ENCODE data around the gene PGAM1. TPM values are rescaled to one million over a fixed set of nuclear protein-coding genes. Genes with fewer than 3 reads are reported as not detected.
"Not testable (repeated sequence)": the region's sequence is repeated elsewhere in the genome, so short reads cannot be mapped to it uniquely, and the experiment has no call there.

Gene PGAM1
- total RNA-seq, 4 donors from 2014 or later = 94.5 to 216 (median 124) TPM

DNA sequence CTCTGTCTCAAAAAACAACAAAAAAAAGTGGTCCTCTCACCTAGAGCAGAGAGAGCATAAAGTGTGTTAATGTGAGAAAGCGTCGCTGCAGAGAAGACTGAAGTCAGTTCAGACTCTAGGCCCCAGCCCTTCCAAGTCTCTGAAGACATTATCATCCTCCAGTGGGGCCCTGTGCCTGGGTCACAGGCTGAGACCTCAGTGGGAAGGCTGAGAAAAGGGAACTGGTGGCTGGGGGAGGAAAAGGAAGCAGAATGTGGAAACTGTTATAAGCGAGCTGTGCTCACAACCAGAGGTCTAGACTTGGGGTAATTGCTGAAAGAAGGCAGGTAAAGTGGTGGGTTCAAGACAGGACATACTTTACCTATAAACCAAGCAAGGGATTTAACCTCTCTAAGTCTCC lies 19.9 kb upstream of the PGAM1 start:
- DNase-seq = no peak
- intact Hi-C loops (cut with DNase I; ENCODE audit: low total_unique reads) = no loop called here
- 80 to 81% methylated on average over 3 of the region's 3 CpGs for WGBS, 2 donors (ENCODE audit: low coverage in 1 of 2)
- H3K36me3 ChIP-seq = no peaks in the 10 kb centered on the region
- H3K4me1 ChIP-seq = peaks cover 0 to 20% (median 10%) of the 10 kb centered on the region in 4 donors
- H3K4me3 ChIP-seq = no peak overlapping the region
- TF ChIP-seq CTCF (IDR thresholded peaks at IDR 0.05) = no peak
- TF ChIP-seq EP300 (IDR thresholded peaks at IDR 0.05; ENCODE audit: low read depth) = no peak
- TF ChIP-seq POLR2A (IDR thresholded peaks at IDR 0.05) = no peak
- TF ChIP-seq POLR2AphosphoS5 (IDR thresholded peaks at IDR 0.05) = no peak
- H3K9me3 ChIP-seq = no peaks in the 10 kb centered on the region
- peak overlapping the region in 1 of 4 donors; percentile 22 for H3K27ac ChIP-seq
- H3K27me3 ChIP-seq = no peaks in the 10 kb centered on the region
- in situ Hi-C loops (cut with MboI; ENCODE audit: low pct_ligation_motif_present in 1 of 4, low pct_unique_long_range_greater_than_20kb in 1 of 4, low sequenced_read_pairs in 3 of 4) = no loop called here

DNA sequence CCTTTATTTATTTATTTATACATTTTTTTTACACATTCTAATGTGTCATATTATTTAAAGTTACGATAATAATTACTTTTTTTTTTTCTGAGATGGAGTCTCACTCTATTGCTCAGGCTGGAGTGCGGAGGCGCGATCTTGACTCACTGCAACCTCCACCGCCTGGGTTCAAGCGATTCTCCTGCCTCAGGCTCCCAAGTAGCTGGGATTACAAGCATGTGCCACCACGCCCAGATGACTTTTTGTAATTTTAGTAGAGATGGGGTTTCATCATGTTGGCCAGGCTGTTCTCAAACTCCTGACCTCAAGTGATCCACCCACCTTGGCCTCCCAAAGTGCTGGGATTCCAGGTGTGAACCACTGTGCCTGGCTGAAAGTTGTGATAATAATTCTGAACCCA lies 19.5 kb upstream of the PGAM1 start:
- DNase-seq; intact Hi-C loops (cut with DNase I; ENCODE audit: low total_unique reads); in situ Hi-C loops (cut with MboI; ENCODE audit: low pct_ligation_motif_present in 1 of 4, low pct_unique_long_range_greater_than_20kb in 1 of 4, low sequenced_read_pairs in 3 of 4); H3K9me3 ChIP-seq; H3K27me3 ChIP-seq; H3K36me3 ChIP-seq; H3K4me3 ChIP-seq: not testable (repeated sequence)
- Histone ChIP-seq H3K27ac (peak overlapping the region in 1 of 4 donors; percentile 22), H3K4me1 (peaks cover 0 to 18% (median 10%) of the 10 kb centered on the region in 4 donors)
- 94% methylated on average over 7 of the region's 7 CpGs; no CpG with 5 or more reads in 1 of the 2 donors for WGBS, 2 donors (ENCODE audit: low coverage in 1 of 2)

DNA sequence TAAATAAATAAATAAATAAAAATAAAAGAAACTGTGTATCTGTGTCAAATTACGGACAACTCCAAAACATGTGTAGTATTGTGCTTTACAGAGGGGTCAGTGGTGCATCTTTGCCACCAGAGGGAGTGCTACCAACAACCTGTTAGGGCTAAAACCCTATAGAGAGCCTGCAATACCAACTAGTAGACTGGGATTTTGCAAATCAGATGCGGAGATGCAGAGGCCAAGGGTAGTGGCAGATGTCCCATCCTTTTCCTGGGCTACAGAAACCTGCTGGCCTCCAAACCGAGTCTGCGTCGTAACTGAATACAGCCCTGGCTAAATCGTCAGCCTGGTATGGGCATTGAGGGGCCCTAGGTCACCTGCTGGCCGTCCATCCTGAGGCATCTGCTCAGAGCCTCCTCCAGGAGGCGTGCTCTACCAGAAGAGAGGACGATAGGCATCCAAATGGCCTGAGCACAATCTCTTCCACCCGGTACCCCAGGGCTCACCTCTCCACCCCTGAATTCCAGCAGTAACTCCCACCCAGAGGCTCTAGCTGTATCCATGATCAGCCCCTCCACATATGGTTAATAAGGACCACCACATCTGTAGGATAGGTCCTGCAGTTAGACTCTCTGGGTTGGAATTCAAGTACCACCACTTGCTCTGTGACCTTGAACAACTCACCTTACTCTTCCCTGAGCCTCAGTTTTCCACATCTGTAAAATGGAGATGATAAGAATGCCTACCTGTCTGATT lies 18.6 kb upstream of the PGAM1 start:
- H3K4me3 ChIP-seq = no peak overlapping the region
- H3K27ac ChIP-seq = peak overlapping the region; percentile 22 to 61 (median 31)
- intact Hi-C loops (cut with DNase I; ENCODE audit: low total_unique reads) (no loop called here), in situ Hi-C loops (cut with MboI; ENCODE audit: low pct_ligation_motif_present in 1 of 4, low pct_unique_long_range_greater_than_20kb in 1 of 4, low sequenced_read_pairs in 3 of 4) (no loop called here)
- DNase-seq = peak; percentile 62
- TF ChIP-seq CTCF (IDR thresholded peaks at IDR 0.05) (peak; percentile 81 to 91 (median 84)), POLR2AphosphoS5 (IDR thresholded peaks at IDR 0.05) (no peak)
- H3K4me1 ChIP-seq = peaks cover 0 to 16% (median 10%) of the 10 kb centered on the region in 4 donors
- WGBS, 2 donors (ENCODE audit: low coverage in 1 of 2) = 3% methylated on average over 8 of the region's 10 CpGs; no CpG with 5 or more reads in 1 of the 2 donors
- H3K27me3 ChIP-seq = no peaks in the 10 kb centered on the region
- H3K9me3 ChIP-seq = no peaks in the 10 kb centered on the region
- H3K36me3 ChIP-seq = no peaks in the 10 kb centered on the region

DNA sequence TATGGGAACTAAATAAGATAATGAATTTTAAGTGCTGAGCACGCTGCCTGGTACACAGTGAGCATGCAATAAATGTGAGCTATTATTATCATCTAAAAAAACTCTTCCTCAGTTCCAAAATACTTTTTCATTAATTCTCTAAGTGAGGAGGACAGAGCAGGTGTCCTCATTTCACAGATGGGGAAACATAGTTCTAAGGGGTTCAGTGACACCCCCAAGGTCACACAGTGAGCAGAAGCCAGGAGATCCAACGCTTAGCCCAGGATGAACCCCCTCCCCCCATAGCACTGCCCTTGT lies 18.1 kb upstream of the PGAM1 start:
- Histone ChIP-seq H3K4me1 (peaks cover 0 to 16% (median 10%) of the 10 kb centered on the region in 4 donors), H3K27ac (peak overlapping the region in 3 of 4 donors; percentile 38 to 61 (median 54)), H3K27me3 (no peaks in the 10 kb centered on the region), H3K9me3 (no peaks in the 10 kb centered on the region), H3K4me3 (no peak overlapping the region), H3K36me3 (no peaks in the 10 kb centered on the region)
- WGBS, 2 donors (ENCODE audit: low coverage in 1 of 2) = 67 to 85% methylated on average over 1 to 2 of the region's 2 CpGs
- intact Hi-C loops (cut with DNase I; ENCODE audit: low total_unique reads) (no loop called here), in situ Hi-C loops (cut with MboI; ENCODE audit: low pct_ligation_motif_present in 1 of 4, low pct_unique_long_range_greater_than_20kb in 1 of 4, low sequenced_read_pairs in 3 of 4) (no loop called here)
- no peak for DNase-seq
- no peak for TF ChIP-seq POLR2A (IDR thresholded peaks at IDR 0.05)
- TF ChIP-seq CTCF (IDR thresholded peaks at IDR 0.05) = no peak
- no peak for TF ChIP-seq POLR2AphosphoS5 (IDR thresholded peaks at IDR 0.05)
- no peak for TF ChIP-seq EP300 (IDR thresholded peaks at IDR 0.05; ENCODE audit: low read depth)
